Spleen (tissue), 7 donors: Measurements from ENCODE around the gene DSG1.

Source experiments
- CTCF ChIP-seq, 11 experiments: fragments of 200-600 bp in 7 of 11; fragments of 450-650 bp in 4 of 11; sonication (generic) in 4 of 11; IDR thresholded peaks in 8 of 11; conservative IDR thresholded peaks in 3 of 11; 1 replicate in 7 of 11; 2 replicates in 4 of 11; pipeline versions ENCODE4 v1.4.0 to v1.8.0; 2016 to 2021; ENCODE audit warnings: antibody characterized with exemption in 11 of 11, inconsistent platforms in 4 of 11, mild to moderate bottlenecking in 1 of 11
- POLR2A ChIP-seq, 3 donors: fragments of 450-650 bp; IDR thresholded peaks; one replicate each; pipeline ENCODE4 v1.5.1; 2017; ENCODE audit warnings: antibody characterized with exemption in 3 of 3, mild to moderate bottlenecking in 1 of 3
- donor health status: DM: no; HTN: no; CAD: no; lungs with moderate emphysema.
- donor health status: DM: no; HTN: no; CAD: no.
- donor health status: DM: no; HTN: no; CAD: no.

GRCh38 chr18:31343454-31343853 is 25.5 kb downstream of the DSG1 start:
- TF ChIP-seq CTCF (IDR thresholded peaks at IDR 0.05 in 8 of 11, conservative IDR thresholded peaks at IDR 0.05 in 3 of 11) (no peak), POLR2A (IDR thresholded peaks at IDR 0.05) (no peak)
